NCI-H2196 treated with DMSO at 0.1 percent for 48 hours (cell line): ENCODE results near the gene PGM1.

Experiments used
- DNase-seq: peaks from one replicate; lab custom pipeline; 2025; ENCODE audit not compliant: unreplicated experiment; lab: John Stamatoyannopoulos, UW

PGM1 gene

GRCh38 chr1:63663873-63664272, 70.7 kb downstream of the PGM1 start:
- DNase-seq = no peak

- DNase-seq = no peak
Measured at GRCh38 chr1:63664742-63665141, 71.5 kb downstream of the PGM1 start.

DNA sequence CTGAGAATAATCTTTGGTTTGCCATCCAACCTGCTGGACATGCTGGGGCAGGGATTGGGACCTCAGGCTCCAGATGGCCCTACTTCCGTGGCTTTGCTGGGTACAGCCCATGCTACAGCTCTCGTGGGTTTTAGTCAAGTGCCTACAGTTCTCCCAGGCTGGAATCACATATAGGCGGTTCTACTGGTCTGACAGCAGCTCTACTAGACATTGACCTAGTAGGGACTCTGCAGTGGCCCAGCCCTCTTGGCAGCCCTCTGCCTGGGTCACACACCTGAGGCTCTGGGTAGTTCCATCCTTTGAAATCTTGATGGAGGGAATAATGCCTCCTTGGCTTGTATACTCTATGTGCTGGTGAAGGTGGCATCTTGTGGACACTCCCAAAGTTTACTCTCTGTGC, 72.2 kb downstream of the PGM1 start:
- DNase-seq = no peak

- no peak for DNase-seq
Measured at GRCh38 chr1:63665824-63666223, 72.6 kb downstream of the PGM1 start.

DNA sequence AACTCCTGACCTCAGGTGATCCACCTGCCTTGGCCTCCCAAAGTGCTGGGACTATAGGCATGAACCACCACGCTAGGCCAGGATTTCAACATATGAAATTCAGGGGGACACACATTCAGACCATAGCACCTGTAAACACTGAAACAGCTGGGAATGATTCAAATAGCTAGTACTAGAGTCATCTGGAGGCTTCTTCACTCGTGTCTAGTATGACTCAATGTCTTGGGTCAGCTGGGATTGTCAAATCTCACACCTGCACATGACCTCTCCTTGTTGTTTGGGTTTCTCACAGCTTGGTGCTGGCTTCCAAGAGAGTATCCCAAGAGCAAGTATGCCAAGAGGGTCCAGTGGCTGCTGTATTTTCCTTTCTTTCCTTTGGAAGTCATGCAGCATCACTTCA, 75.1 kb downstream of the PGM1 start:
- no peak for DNase-seq

DNA sequence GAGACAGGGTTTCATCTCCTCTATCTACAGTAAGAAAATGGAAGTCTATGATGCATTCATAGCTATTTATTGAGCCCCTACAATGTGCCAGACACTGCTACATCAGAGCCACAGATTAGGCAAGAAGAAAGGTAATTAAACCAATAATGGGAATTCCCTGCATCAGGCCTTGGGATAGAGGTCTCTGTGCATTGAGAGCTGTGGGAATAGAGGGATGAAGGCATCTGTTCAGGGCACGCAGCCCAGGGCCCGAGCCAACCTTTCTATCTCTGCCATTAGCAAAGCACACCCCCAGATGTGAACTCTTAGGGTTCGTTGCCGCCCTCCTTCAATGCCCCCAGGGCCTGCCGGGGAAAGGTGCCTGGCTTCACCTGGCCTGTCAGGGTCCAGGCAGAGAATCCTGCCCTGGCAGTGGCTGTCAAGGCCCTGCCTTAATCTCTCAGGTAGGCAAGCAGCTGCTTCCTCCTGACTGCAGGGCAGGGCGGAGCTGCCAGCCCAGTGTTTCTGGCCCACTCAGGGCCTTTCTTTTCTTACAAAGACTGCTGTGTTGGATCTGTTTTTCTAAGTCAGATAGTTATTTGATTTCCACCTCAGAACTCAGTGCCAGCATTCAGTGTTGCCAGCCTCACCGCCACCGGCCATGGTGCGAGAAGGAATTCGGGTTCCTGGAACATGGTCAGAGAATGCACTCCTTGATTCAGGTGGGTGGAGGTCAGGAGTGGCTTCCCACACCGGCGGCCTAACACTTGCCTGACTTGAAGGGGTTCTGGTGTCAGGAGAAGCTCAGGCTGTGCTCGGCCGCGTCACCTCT, 76.1 kb downstream of the PGM1 start:
- no peak for DNase-seq

DNA sequence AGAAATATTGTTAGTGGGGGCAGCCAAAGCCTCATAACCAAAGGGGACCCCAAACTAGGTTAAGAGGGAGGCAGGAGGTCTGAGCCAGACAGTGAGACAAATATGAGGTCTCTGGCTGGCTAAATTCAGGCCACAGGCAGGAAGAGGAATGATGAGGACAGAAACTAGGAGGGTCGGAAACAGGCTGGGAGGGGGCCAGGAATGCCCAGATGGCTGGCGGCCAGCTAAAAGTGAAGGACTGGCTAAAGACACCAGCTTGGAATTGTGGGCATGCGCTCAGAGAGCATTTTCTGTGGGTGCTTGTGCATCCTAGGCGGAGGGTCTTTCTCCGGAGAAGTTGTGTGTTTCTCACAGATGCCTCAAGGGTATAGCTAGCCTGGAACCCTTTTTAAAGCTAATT, 77.0 kb downstream of the PGM1 start:
- no peak for DNase-seq

GRCh38 chr1:63671514-63671913, 78.3 kb downstream of the PGM1 start:
- no peak for DNase-seq

DNA sequence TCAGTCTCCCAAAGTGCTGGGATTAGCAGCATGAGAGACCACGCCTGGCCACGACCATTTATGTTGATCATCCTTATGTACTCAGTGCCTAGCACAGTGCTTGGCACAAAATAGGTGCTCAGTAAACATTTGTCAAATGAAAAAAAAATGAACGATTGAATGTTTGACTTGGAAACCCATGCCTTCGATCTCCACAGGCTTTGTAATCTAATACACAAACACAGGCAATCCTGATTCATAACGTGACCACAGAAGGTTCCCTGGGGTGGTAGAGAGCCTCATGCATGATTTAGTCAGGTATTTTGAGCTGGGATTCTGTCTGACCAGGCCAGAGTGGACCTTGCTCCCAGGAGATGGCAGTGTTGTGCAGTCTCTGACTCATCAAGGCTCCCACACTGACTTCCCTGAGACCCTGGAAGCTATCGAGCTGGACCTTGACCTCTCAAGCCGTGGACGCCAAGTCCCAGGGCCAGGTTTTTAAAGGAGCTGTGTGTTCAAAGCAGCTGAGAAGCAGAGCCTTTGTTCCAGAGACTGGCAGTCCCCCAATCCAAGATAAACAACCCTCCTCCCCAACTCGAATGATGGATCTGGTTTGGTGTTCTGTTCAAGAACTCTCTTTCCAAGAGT, 81.1 kb downstream of the PGM1 start:
- peak; percentile 79 for DNase-seq

DNA sequence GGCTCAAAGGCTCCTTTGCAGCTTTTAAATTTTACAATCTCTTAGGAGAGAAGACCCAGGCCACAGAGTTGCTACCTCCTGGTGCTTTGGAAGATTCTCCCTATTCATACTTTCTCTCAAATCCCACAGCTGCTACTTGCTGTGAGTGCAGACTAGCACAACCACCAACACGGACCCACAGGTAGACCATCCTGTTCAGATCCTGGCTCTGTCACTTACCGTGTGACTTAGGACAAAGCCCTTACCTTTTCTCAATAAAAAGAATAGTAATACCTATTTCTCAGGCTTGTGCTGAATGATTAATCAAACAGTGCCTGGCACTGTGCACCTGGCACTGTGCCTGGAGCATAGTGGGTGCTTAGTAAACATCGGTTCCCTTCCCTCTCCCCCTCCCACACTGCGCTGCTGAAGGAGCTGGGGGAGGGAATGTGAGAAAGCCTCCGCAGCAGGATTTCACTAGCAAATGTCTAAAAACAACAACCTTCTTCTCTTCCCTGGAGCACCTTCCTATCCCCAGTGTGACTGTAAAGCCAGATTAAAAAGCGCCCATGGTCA, 81.7 kb downstream of the PGM1 start:
- no peak for DNase-seq

- no peak for DNase-seq
Measured at GRCh38 chr1:63675420-63675931, 82.3 kb downstream of the PGM1 start.

DNA sequence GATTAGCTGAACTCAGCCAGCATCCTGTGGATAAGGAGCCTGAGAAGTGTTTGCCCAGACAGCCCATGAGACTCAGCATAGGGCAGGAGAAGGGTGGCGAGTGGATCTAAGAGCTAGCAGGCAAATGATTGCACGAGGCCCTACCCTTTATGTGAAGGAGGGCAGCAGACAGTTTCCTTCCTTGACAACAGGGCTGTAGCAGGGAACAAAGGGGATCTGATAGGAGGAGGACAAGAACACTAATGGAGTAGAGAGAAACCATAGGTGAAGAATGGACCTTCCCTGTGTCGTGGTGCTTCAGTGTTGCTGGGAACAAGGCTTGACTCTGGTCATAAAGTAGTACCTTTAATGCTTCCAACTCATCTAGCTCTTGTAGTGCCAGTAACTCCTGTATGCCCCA, 84.3 kb downstream of the PGM1 start:
- DNase-seq = no peak

DNA sequence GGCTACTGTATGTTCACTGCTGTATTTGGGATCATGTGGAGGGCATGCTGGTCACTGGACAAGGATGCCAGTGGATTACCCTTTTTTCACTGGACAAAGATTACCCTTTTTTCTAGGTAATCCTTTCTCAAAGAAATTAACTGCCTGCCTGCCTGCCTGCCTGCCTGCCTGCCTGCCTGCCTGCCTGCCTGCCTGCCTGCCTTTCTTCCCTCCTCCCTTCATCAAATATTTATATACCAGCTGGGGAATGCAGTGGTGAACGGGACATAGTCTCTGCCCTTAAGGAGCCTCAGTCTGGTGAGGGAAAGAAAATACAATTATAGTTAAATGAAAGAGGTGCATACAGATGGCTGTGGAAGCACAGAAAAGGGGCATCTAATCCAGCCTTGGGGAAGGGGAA, 85.0 kb downstream of the PGM1 start:
- no peak for DNase-seq

DNA sequence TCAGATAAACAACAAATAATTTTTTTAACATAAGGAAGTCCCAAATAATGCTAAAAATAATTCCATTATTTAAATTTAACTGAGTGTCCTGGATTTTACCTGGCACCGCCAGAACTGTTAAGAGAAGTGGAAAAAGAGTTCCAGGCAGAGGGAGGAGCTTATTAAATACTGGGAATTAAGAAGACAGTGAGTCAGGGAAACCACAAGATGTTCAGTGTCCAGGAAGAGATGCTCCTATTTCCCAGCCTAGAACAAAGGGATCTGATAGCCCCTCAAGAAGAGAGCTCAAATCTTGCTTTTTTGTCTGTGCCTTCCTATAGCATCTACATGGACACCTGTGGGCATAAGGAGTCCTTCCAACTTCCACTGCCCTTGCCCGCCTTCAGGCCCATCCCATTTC, 85.9 kb downstream of the PGM1 start:
- DNase-seq = no peak

GRCh38 chr1:63679589-63679988, 86.4 kb downstream of the PGM1 start:
- DNase-seq = no peak

DNA sequence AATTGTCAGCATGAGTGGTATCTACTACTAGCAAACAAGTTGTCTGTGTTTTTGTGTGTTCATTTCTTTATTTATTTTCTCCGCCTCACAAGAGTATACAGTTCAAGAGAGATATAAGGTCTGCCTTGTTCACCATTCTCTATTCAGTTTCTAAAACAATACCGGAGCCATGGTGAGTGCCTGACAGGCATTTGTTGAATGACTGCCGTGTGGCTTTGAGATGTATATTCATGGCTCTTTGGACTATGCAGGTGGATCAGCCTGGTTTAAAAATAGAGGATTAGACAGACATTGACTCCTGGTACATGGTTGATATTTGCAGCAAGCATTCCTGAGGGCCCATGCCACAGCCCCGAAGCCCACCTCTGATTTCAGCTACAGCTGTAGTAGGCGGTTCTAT, 89.7 kb downstream of the PGM1 start:
- no peak for DNase-seq

DNA sequence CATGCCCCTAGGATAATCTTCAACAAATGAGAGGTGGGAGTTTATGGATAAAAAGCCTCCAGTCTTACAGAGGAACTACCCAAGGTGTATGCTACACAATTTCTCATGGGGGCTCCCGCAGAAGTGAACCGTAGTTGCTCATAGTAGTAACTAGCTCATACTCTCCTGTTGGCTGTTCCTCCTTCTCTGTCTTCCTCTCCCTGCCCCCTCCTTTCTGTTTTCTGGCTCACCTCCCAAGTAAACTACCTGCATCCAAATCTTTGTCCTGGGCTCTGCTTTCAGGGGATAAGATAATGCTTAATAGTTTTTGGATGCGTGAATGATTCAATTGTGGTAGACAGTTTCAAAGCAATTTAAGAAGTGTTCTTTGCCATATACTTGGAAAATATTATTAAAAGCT, 90.5 kb downstream of the PGM1 start:
- no peak for DNase-seq

- DNase-seq = no peak
Measured at GRCh38 chr1:63686696-63687095, 93.5 kb downstream of the PGM1 start.

DNA sequence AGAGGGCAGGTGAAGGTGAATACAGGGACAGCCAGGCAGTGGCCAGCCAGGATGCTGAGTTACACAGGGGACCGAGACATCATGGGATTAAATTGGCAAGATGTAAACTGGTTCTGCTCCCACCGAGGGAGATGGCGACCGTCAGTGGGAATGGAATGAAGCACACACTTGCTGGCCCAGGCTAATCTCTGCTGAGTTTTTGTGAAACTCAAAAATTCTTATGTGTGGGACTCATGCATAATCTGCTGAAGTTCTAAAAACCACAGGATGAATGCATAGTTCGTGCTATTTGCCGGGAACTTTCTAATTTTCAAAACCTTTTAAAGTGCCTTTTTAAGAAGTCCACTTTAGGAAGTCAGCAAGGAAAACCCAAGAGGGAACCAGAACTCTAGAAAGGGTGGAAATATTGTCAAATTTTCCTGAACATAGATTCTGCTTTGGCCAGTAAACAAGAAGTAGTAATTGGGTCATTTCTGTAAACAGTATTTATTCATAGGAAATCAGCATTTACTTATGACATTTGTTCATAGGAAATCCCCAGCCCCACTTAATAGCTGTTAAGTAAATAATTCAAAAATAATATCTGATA, 95.2 kb downstream of the PGM1 start:
- DNase-seq = no peak

DNA sequence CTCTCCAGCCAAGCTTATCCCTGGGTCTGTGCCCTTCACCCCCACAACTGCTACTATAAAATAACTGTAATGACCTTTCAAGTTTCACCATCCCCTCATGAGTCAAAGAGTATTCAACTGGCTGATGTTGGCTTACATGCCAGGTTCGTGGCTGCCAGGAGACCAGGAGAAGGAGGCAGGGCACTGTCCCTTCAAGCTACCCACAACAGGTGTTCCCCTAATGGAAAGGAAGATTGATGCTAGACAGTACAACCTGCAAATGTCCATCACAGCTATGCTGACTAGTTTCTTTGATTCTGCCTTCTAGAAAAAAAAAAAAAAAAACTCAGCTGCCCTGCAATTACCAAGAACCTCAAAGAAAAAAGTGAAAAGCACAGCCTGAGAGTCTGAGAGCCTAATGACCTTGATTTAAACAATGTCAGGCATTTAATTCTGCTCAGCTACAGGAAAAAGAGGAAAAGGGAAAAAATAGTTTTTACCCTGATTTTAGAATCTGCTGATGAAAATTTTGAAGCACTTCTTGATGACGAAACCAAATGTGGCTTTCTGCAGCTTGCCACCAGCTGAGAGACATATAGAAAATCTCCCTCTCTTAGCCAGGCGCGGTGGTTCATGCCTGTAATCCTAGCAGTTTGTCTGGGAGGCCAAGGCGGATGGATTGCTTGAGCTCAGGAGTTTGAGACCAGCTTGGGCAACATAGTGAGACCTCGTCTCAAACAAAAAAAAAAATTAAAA, 97.9 kb downstream of the PGM1 start:
- no peak for DNase-seq

DNA sequence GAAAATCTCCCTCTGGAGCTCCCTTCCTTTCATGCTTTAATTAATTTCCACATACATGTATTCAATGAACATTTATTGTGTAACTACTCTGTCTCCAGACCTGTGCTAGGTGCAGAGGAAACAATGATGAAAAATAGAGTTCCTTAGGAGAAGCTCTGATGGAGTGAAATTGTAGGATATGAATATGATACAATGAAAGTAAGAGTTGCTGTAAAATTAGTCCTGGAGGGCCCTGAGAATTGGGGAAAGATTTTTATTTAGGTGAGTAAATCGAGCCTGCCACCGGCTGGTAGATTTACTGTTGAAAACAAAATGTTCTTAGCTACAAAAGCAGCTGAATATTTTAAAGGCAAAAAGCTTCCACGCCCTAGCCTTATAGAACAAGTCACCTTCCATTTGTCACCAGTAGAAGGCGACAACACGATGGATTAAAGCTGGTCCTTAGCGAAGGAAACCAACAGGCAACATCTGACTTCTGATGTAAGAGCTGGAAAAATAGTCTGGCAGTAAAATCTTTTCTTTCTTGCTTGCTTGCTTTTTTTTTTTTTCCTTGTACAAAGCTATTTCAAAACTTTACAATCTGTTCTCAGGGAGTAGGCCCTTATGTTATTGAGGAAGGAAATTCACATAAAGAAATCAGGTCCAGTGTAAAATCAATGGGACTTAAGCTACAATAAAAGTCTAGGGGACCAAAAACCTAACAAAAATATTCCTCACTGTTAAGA, 98.7 kb downstream of the PGM1 start:
- DNase-seq = peak; percentile 42
